ENCODE measurements around the gene C5orf58.

- TF ChIP-seq CTCF (IDR thresholded peaks at IDR 0.05; ENCODE audit: low read depth, low read length) (no peak), POLR2A (IDR thresholded peaks at IDR 0.05; ENCODE audit: extremely low read depth, insufficient read length) (no peak)
These were observed 54.7 kb downstream of the C5orf58 start for GRCh38 chr5:170287532-170287931.

All from NB4 (cell line).